Measurements from ENCODE around the gene NME8.

The NME8 gene

DNA sequence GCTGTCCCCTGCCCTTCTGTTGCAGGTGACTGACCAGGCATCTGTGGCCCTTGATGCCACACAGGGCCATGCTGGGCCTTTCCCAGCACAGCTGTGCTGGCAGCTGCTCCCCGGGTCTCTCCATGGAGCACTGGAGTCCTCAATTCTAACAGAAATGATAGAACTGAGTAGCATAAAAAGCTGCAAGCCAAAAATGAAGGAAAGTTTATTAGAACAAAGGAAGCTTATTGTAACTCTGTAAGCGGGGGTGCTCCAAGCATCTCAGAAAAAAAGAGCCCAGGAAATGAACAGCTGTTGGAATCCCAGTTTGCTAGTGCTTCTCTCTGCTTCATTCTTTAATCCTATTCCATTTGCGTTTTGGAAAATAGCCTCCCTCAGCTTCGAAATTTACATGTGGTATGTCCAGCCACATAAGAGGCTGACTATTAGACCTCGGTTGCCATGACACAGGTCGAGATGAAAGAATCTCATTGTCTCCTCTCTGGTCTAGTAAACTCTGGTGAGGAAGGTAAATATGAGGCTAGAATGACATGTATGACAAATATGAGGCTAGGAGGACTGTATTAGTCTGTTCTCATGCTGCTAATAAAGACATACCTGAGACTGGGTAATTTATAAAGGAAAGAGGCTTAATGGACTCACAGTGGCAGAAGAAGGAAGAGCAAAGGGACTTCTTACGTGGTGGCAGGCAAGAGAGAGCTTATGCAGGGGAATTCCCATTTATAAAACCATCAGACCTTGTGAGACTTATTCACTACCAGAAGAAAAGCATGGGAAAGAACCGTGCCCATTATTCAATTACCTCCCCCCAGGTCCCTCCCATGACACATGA is 95.7 kb downstream of the NME8 start:
- no peak for DNase-seq

DNA sequence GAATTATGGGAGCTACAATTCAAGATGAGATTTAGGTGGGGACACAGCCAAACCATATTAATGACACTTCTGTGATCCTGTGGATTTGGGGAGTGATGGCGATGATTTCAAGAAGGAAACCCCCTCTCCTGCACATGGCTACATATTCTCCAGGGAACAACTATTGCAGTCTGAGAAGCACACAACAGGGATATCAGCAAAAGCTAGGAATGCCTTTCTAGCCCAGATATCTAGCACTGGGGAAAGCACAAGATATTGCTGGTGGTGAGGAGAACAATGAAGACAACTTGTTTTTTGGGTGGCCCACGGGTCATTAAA is 96.3 kb downstream of the NME8 start:
- DNase-seq = no peak

DNA sequence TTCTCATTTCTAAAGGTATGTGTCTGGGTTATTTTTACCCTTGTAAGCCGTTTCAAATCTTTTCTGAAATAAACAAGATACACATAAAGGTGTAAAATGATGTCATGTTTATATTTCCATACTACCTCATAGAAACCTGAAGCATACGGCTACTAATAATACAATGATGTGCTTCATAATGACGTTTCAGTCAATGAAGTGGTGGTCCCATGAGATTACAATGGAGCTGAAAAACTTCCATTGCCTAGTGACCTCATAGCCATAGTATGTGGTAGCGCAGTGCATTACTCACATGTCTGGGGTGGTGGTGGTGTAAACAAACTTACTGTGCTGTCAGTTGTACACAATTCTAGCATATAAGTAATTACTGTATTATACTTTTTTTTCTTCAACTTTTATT is 96.9 kb downstream of the NME8 start:
- no peak for DNase-seq

DNA sequence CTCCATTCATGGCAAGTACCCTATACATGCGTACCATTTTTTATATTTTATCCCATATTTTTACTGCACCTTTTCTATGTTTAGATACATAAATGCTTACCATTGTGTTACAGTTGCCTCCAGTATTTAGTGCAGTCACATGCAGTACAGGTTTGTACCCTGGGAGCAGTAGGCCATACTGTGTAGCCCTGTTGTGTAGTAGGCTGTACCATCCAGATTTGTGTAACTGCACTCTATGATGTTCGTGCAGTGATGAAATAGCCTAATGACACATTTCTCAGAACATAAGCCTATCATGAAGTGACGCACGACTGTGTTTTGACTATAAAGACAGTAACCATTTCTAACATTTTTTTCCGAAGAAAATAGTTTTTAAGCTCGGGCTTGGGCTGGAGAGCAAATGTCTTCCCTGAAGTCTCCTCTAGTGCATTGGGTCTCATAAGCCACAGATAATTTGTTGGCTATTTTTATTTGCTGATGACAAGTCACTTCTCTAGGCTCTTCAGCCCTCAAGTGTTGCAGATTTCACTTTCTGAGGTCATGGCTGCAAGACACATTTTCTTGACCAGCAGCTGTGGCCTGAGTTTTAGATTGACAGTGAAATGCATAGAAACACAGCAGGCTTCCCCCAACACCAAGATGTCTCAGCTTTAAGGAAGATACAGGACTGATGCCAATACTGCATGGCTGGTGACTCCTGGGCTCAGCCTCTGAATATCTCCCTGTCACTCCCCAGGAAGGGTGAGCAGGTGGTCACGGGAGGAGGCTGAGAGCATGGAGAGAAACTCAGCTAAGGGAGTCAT is 98.9 kb downstream of the NME8 start:
- DNase-seq = no peak

DNA sequence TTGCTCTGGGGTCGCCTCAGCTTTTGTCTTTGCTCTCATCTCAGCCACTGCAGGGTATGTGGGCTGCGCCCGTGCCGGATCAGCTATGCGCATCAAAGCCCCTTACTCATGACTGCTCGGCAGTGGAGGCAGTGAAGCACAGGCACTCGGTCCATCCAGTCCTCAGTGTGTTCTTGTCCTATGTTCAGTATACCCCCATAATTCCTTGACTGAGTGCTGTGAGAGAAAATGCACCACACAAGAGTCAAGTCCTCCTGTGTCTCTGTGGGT is 99.5 kb downstream of the NME8 start:
- DNase-seq = no peak

All from activated CD4-positive, alpha-beta T cell treated with anti-CD3 and anti-CD28 coated beads, Interleukin-2, amount 50 U/mL, for 48 hours (primary cell).